ENCODE data around the gene COX7A2L. TPM values are rescaled to one million over a fixed set of nuclear protein-coding genes. Genes with fewer than 3 reads are reported as not detected.

Gene COX7A2L
- total and polyA plus RNA-seq, 2 donors (not counting 1 experiment from before 2014, with no cell fraction given), result 39.4 to 66.7 TPM

DNA sequence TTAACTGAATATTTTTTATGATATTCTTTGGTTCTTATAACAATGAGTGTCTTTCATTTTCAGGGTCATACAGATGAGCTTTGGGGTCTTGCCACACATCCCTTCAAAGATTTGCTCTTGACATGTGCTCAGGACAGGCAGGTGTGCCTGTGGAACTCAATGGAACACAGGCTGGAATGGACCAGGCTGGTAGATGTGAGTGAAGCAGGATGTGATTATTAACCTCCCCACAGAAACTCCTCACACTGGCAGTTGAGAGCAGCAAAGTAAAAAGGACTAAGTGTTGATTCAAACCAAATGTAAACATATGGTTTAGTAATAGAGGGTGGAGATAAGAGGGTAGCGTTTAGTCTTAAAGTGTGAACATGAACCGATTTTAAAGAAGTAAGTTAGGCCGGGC, 57.8 kb downstream of the COX7A2L start:
- H3K27ac ChIP-seq (ENCODE audit: low read length in 2 of 2), result no peak overlapping the region
- no peaks in the 10 kb centered on the region for H3K27me3 ChIP-seq (replicated peaks in 1 of 4; ENCODE audit: control extremely low read depth in 1 of 4, control insufficient read depth in 3 of 4, insufficient read depth in 4 of 4, low read length in 3 of 4)
- no peaks in the 10 kb centered on the region for H3K4me1 ChIP-seq (ENCODE audit: control insufficient read depth in 2 of 2, insufficient read depth in 2 of 2, low read length in 2 of 2)
- no peak overlapping the region for H3K4me2 ChIP-seq (replicated peaks; ENCODE audit: low read depth, low read length, poor library complexity, severe bottlenecking)
- 100% methylated on average over 3 of the region's 3 CpGs for WGBS (ENCODE audit: insufficient coverage)
- Mint-ChIP-seq H3K27ac (no peak overlapping the region), H3K27me3 (no peaks in the 10 kb centered on the region), H3K4me1 (no peaks in the 10 kb centered on the region), H3K4me3 (no peak overlapping the region), H3K9me3 (ENCODE audit: insufficient read depth) (no peaks in the 10 kb centered on the region)
- intact Hi-C loops (cut with micrococcal nuclease), result no loop called here
- ChIA-PET POLR2A (no interaction called here), CTCF (no interaction called here)
- H3K79me2 ChIP-seq (ENCODE audit: control insufficient read depth, insufficient read depth, low read length), result no peaks in the 10 kb centered on the region
- no peak overlapping the region for H3K4me3 ChIP-seq (ENCODE audit: control extremely low read depth in 1 of 5, extremely low read depth in 1 of 5, insufficient read depth in 1 of 5, low read depth in 2 of 5, low read length in 4 of 5)
- no peak for DNase-seq
- H4K20me1 ChIP-seq (ENCODE audit: control insufficient read depth, insufficient read depth, low read length, poor library complexity, severe bottlenecking), result no peaks in the 10 kb centered on the region
- H3K9me3 ChIP-seq (ENCODE audit: control extremely low read depth in 1 of 3, control insufficient read depth in 2 of 3, insufficient read depth in 1 of 3, low read length in 2 of 3), result peaks cover 0 to 1% (median 0%) of the 10 kb centered on the region in 3 donors
- H3K9ac ChIP-seq (ENCODE audit: low read length), result no peak overlapping the region
- peaks cover 19 to 80% of the 10 kb centered on the region in 2 experiments for H3K36me3 ChIP-seq (replicated peaks in 1 of 2; ENCODE audit: control extremely low read depth in 1 of 2, control insufficient read depth in 1 of 2, extremely low read depth in 1 of 2, insufficient read depth in 2 of 2, low read length in 1 of 2)
- H2AFZ ChIP-seq (ENCODE audit: insufficient read depth, low read depth, low read length, poor library complexity, severe bottlenecking), result no peak overlapping the region
- ATAC-seq (ENCODE audit: low read depth), result no peak
- TF ChIP-seq, protein P1, sequence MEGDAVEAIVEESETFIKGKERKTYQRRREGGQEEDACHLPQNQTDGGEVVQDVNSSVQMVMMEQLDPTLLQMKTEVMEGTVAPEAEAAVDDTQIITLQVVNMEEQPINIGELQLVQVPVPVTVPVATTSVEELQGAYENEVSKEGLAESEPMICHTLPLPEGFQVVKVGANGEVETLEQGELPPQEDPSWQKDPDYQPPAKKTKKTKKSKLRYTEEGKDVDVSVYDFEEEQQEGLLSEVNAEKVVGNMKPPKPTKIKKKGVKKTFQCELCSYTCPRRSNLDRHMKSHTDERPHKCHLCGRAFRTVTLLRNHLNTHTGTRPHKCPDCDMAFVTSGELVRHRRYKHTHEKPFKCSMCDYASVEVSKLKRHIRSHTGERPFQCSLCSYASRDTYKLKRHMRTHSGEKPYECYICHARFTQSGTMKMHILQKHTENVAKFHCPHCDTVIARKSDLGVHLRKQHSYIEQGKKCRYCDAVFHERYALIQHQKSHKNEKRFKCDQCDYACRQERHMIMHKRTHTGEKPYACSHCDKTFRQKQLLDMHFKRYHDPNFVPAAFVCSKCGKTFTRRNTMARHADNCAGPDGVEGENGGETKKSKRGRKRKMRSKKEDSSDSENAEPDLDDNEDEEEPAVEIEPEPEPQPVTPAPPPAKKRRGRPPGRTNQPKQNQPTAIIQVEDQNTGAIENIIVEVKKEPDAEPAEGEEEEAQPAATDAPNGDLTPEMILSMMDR (IDR thresholded peaks at IDR 0.05), result no peak
- no peak for TF ChIP-seq EZH2 (IDR thresholded peaks at IDR 0.05; ENCODE audit: borderline replicate concordance, insufficient read depth, low read depth, low read length, poor library complexity, severe bottlenecking)

DNA sequence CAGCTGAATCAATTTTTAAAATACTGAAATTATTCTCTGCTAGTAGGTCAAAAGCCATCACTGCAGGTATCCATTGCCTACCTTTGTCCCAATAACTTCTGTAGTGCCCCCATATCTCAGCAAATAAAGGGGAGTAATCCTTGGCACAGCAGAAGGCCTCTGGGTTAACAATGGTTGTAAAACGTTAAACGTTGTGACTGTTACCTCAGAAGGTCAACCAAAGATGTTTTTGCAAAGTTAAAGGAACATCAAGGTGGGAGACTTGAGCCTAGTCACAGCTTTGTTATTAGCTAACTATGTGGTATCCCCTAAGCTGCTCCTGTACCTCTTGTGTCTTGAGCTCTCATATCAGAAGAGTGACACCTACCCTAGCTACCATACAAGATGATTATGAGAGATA, 60.5 kb downstream of the COX7A2L start:
- Histone ChIP-seq H3K4me1 (ENCODE audit: control insufficient read depth in 2 of 2, insufficient read depth in 2 of 2, low read length in 2 of 2) (peaks cover 16 to 21% of the 10 kb centered on the region in 2 donors), H3K4me3 (ENCODE audit: control extremely low read depth in 1 of 5, extremely low read depth in 1 of 5, insufficient read depth in 1 of 5, low read depth in 2 of 5, low read length in 4 of 5) (no peak overlapping the region), H3K36me3 (replicated peaks in 1 of 2; ENCODE audit: control extremely low read depth in 1 of 2, control insufficient read depth in 1 of 2, extremely low read depth in 1 of 2, insufficient read depth in 2 of 2, low read length in 1 of 2) (peaks cover 24 to 80% of the 10 kb centered on the region in 2 experiments), H3K9me3 (ENCODE audit: control extremely low read depth in 1 of 3, control insufficient read depth in 2 of 3, insufficient read depth in 1 of 3, low read length in 2 of 3) (peaks cover 0 to 1% (median 0%) of the 10 kb centered on the region in 3 donors), H2AFZ (ENCODE audit: insufficient read depth, low read depth, low read length, poor library complexity, severe bottlenecking) (no peak overlapping the region), H3K79me2 (ENCODE audit: control insufficient read depth, insufficient read depth, low read length) (no peaks in the 10 kb centered on the region), H3K27ac (ENCODE audit: low read length in 2 of 2) (peak overlapping the region in 1 of 2 donors; percentile 7), H4K20me1 (ENCODE audit: control insufficient read depth, insufficient read depth, low read length, poor library complexity, severe bottlenecking) (no peaks in the 10 kb centered on the region), H3K27me3 (replicated peaks in 1 of 4; ENCODE audit: control extremely low read depth in 1 of 4, control insufficient read depth in 3 of 4, insufficient read depth in 4 of 4, low read length in 3 of 4) (no peaks in the 10 kb centered on the region), H3K9ac (ENCODE audit: low read length) (no peak overlapping the region), H3K4me2 (replicated peaks; ENCODE audit: low read depth, low read length, poor library complexity, severe bottlenecking) (no peak overlapping the region)
- TF ChIP-seq, protein P1 (IDR thresholded peaks at IDR 0.05), result no peak
- no peak for TF ChIP-seq EZH2 (IDR thresholded peaks at IDR 0.05; ENCODE audit: borderline replicate concordance, insufficient read depth, low read depth, low read length, poor library complexity, severe bottlenecking)
- Mint-ChIP-seq H3K27me3 (no peaks in the 10 kb centered on the region), H3K4me3 (no peak overlapping the region), H3K27ac (no peak overlapping the region), H3K9me3 (ENCODE audit: insufficient read depth) (no peaks in the 10 kb centered on the region), H3K4me1 (peaks cover 20% of the 10 kb centered on the region)
- no peak for ATAC-seq (ENCODE audit: low read depth)
- ChIA-PET CTCF (no interaction called here), POLR2A (no interaction called here)
- no peak for DNase-seq
- WGBS (ENCODE audit: insufficient coverage), result no CpG with 5 or more reads among the region's 2 CpGs
- intact Hi-C loops (cut with micrococcal nuclease), result no loop called here

Other genes starting within 250 kb of the COX7A2L start
- 134 and 138 TPM in 2 replicates for gene EML4, start 191.9 kb downstream of the COX7A2L start, total RNA-seq
- 49.4 and 81.2 TPM in 2 replicates for gene EML4, start 191.9 kb downstream of the COX7A2L start, polyA plus RNA-seq
- gene KCNG3, start 132.8 kb upstream of the COX7A2L start, total RNA-seq, result not detected in 2 replicates
- gene KCNG3, start 132.8 kb upstream of the COX7A2L start, polyA plus RNA-seq, result not detected in 2 replicates
- 33.2 and 40.1 TPM in 2 replicates for gene MTA3, start 207.4 kb upstream of the COX7A2L start, total RNA-seq
- gene MTA3, start 207.4 kb upstream of the COX7A2L start, polyA plus RNA-seq, result 11.8 and 13.4 TPM in 2 replicates